NCI-H146 treated with DMSO at 0.1 percent for 48 hours (cell line): ENCODE data around the gene TEX47.

ENCODE experiments used
- DNase-seq: peaks from one replicate; lab custom pipeline; 2025; ENCODE audit not compliant: unreplicated experiment; lab: John Stamatoyannopoulos, UW

TEX47 gene

GRCh38 chr7:88756802-88757201 is 38.7 kb downstream of the TEX47 start:
- DNase-seq, result no peak

DNA sequence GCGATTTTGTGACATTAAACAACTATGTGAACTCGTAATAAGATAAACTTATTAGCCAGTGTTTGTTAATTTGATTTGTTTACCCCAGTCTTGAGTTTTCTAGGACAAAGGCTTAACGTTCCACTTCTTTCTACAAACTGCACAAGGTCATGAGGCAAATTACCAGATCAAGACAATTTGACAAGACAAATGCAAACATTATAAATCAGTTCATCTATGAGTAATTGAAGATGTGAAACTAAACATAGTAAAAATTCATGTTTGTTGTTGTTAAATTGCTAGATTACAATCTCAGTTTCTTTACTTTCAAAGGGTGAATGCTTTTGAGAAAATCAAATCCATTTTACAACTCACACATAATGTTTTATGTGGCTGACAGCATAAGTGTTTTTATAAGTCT is 49.4 kb downstream of the TEX47 start:
- DNase-seq, result no peak
